Fibroblast of lung (primary cell): ENCODE results near the gene CIB2.

Experiments used
- EZH2 ChIP-seq: IDR thresholded peaks from 2 replicates; pipeline ENCODE4 v1.5.1; 2012; ENCODE audit warnings: low read length, control low read depth, mild to moderate bottlenecking; ENCODE audit errors: missing control alignments
- TF ChIP-seq, protein P1 (sequence below), 2 donors: IDR thresholded peaks in 1 of 2; conservative IDR thresholded peaks in 1 of 2; 1 replicate in 1 of 2; 2 replicates in 1 of 2; pipeline ENCODE4 v1.5.1; 2011 to 2012; ENCODE audit warnings: low read length in 2 of 2, control low read depth in 1 of 2, inconsistent platforms in 1 of 2, low read depth in 1 of 2, mild to moderate bottlenecking in 1 of 2

DNA sequence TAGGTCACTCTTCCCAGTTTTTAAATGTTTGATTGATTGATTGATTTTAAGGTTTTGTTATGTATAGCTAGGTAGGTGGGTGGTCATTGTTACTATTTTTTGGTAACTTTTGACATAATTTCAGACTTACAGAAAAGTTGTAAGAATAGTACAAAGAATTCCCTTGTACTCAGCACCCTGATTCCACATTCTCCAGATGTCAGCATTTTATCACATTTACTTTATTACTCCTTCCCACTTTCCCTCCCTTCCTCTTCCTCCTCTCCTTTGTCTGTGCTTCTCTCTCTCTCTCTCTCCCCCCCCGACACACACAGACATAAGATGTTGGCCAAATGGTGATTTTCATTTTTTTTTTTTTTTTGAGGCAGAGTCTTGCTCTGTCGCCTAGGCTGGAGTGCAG is 32.8 kb upstream of the CIB2 start:
- TF ChIP-seq, protein P1, sequence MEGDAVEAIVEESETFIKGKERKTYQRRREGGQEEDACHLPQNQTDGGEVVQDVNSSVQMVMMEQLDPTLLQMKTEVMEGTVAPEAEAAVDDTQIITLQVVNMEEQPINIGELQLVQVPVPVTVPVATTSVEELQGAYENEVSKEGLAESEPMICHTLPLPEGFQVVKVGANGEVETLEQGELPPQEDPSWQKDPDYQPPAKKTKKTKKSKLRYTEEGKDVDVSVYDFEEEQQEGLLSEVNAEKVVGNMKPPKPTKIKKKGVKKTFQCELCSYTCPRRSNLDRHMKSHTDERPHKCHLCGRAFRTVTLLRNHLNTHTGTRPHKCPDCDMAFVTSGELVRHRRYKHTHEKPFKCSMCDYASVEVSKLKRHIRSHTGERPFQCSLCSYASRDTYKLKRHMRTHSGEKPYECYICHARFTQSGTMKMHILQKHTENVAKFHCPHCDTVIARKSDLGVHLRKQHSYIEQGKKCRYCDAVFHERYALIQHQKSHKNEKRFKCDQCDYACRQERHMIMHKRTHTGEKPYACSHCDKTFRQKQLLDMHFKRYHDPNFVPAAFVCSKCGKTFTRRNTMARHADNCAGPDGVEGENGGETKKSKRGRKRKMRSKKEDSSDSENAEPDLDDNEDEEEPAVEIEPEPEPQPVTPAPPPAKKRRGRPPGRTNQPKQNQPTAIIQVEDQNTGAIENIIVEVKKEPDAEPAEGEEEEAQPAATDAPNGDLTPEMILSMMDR (conservative IDR thresholded peaks at IDR 0.05 in 1 of 2, IDR thresholded peaks at IDR 0.05 in 1 of 2; ENCODE audit: low read depth in 1 of 2, low read length in 2 of 2), result no peak
- TF ChIP-seq EZH2, result no peak
